KOPT-K1 (cell line): ENCODE results near the gene FRY.
"Not testable (repeated sequence)": the region's sequence is repeated elsewhere in the genome, so short reads cannot be mapped to it uniquely, and the experiment has no call there.

Source experiments
- H3K27ac ChIP-seq: fragments of 200-600 bp; sonication (generic); 2 replicates; pipeline ENCODE4 v1.5.1; 2016; ENCODE audit warnings: antibody characterized with exemption, mild to moderate bottlenecking, low read depth, low read length; ENCODE audit not compliant: poor library complexity, severe bottlenecking
- H3K36me3 ChIP-seq: fragments of 200-600 bp; sonication (generic); 2 replicates; pipeline ENCODE4 v1.5.1; 2017; ENCODE audit warnings: antibody characterized with exemption, mild to moderate bottlenecking, low read length, moderate library complexity; ENCODE audit not compliant: insufficient read depth
- H3K9me3 ChIP-seq: fragments of 200-600 bp; sonication (generic); 2 replicates; pipeline ENCODE4 v1.5.1; 2017; ENCODE audit warnings: antibody characterized with exemption, low read length, mild to moderate bottlenecking; ENCODE audit not compliant: insufficient read depth, poor library complexity, severe bottlenecking

Gene FRY

DNA sequence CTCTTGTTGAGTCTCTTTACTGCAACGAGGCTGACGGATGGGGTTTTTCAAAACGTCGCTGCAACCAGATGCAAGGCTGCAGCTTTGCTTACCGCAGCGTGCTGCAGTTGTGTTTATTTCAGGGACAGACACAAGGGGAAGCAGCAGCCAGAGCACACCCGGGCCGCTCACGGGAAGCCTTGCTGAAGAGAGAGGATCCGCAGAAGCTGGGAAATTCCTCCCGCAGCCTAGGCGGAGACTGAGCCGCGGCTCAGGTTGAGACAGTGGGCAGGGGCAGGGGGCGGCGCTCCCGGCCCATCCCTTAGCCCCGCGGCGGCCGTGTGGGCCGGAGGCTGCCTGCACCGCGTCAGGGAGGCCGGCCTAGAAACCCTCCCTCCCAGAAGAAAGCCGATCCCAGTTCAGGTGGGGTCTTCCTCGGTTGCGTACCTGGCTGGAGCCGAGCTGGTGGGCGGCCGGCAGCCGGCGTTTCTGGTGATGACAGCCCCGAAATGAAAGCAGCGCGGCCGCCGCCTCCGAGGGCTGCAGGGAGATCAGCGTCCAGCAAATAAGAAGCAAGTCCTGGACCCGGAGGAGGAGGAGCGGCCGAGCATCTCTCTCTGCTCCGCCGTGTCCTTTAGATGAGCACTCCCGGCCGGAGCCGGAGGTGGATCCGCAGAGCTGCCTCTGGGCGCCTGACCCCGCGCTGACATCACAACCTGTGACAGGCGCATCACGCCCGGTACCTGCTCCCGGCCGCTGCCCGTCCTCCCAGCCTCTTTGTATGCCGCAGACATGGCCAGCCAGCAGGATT, at the start of gene FRY:
Gene FRY, plus strand, starts transcription at position 750 of the 790 bp plus-strand sequence. Its CDS starts 22 bp downstream, at position 772.
- Histone ChIP-seq H3K9me3 (no peaks in the 10 kb centered on the region), H3K27ac (no peak within 1 kb of the TSS), H3K36me3 (no peaks in the 10 kb centered on the region)

DNA sequence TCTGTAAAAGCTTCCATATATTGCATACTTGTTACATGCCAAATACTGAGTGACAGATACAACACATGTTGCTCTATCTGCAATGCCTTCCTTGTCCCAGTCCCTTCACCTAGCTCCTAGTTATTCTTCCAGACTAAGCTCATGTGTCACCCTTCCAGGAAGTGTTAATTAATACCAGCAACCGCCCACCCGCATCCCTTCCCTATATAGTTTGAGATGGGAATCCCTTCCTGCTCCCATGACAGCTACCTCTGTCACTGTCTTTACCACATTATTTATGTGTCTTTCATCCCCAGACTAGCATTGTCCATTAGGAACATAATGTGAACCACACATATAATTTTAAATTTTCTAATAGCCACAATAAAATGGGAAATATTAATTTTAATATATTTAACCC, 49.5 kb upstream of the FRY start:
- H3K9me3 ChIP-seq: no peaks in the 10 kb centered on the region
- no peaks in the 10 kb centered on the region for H3K36me3 ChIP-seq
- no peak overlapping the region for H3K27ac ChIP-seq

- Histone ChIP-seq H3K9me3 (no peaks in the 10 kb centered on the region), H3K27ac (no peak overlapping the region), H3K36me3 (no peaks in the 10 kb centered on the region)
Measured at GRCh38 chr13:31982540-31982939, 49.0 kb upstream of the FRY start.

- H3K27ac ChIP-seq, H3K9me3 ChIP-seq, H3K36me3 ChIP-seq: not testable (repeated sequence)
Measured at GRCh38 chr13:31983696-31984095, 47.9 kb upstream of the FRY start.

- H3K9me3 ChIP-seq, H3K27ac ChIP-seq, H3K36me3 ChIP-seq: not testable (repeated sequence)
Measured at GRCh38 chr13:31984388-31984787, 47.2 kb upstream of the FRY start.

DNA sequence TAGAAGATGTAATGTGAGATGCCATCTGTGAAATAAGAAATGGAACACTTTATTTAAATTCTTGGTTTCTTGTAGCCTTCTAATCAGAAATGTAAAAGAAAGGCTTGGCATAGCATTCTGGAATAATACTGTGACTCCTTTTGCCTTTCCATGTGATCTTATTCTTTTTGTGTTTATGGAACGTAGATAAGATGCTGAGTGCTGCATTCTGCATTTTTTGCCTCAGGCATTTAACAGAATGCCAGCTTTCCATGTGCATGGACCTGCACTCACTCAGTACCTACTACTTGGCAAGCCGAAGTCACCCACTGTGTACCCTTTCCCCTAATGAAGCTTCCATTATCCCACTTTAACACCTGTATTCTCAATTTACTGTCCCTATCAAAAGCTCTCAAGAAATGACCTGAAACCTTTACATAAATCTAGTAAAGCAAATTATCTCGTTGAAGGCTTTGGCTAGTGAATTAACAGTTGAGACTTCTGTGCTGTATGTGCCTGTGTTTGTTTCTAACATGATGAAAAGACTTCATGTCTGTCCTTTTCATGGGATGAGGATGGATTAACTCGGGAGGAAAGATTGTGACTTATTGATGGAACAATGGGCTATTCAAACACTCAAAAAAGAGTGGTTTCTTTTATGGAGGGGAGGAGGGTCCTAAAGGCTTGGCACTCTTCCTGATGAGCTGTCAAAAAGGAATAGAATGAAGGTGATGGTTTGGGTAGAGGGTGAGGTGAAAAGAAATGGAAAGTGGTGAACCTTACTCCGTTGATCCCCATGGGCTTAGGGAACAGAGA, 44.7 kb upstream of the FRY start:
- Histone ChIP-seq H3K36me3 (no peaks in the 10 kb centered on the region), H3K9me3 (no peaks in the 10 kb centered on the region), H3K27ac (no peak overlapping the region)

- Histone ChIP-seq H3K9me3 (no peaks in the 10 kb centered on the region), H3K27ac (no peak overlapping the region), H3K36me3 (no peaks in the 10 kb centered on the region)
Measured at GRCh38 chr13:31987535-31988170, 43.9 kb upstream of the FRY start.

DNA sequence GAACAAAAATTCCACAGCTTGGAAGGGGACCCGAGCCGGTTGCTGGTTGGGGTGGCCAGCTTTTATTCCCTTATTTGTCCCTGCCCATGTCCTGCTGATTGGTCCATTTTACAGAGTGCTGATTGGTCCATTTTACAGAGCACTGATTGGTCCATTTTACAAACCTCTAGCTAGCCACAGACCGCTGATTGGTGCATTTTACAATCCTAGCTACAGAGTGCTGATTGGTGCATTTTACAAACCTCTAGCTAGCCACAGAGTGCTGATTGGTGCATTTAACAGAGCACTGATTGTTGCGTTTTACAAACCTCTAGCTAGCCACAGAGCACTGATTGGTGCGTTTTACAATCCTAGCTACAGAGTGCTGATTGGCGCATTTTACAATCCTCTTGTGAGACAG, 37.2 kb upstream of the FRY start:
- not testable (repeated sequence) for H3K9me3 ChIP-seq, H3K36me3 ChIP-seq, H3K27ac ChIP-seq

- Histone ChIP-seq H3K27ac (no peak overlapping the region), H3K9me3 (no peaks in the 10 kb centered on the region), H3K36me3 (no peaks in the 10 kb centered on the region)
Measured at GRCh38 chr13:31996601-31997000, 35.0 kb upstream of the FRY start.

- Histone ChIP-seq H3K27ac (no peak overlapping the region), H3K9me3 (no peaks in the 10 kb centered on the region)
Measured at GRCh38 chr13:31997641-31998040, 33.9 kb upstream of the FRY start.

GRCh38 chr13:31998131-31998530, 33.4 kb upstream of the FRY start:
- Histone ChIP-seq H3K9me3 (no peaks in the 10 kb centered on the region), H3K27ac (no peak overlapping the region)

More at GRCh38 chr13:31997641-31998040, 33.9 kb upstream of the FRY start:
- H3K36me3 ChIP-seq: no peaks in the 10 kb centered on the region

GRCh38 chr13:32000754-32001153, 30.8 kb upstream of the FRY start:
- H3K36me3 ChIP-seq, H3K9me3 ChIP-seq, H3K27ac ChIP-seq: not testable (repeated sequence)

More at GRCh38 chr13:31998131-31998530, 33.4 kb upstream of the FRY start:
- H3K36me3 ChIP-seq: no peaks in the 10 kb centered on the region

GRCh38 chr13:32001154-32001768, 30.3 kb upstream of the FRY start:
- no peaks in the 10 kb centered on the region for H3K36me3 ChIP-seq
- H3K9me3 ChIP-seq: no peaks in the 10 kb centered on the region
- no peak overlapping the region for H3K27ac ChIP-seq

DNA sequence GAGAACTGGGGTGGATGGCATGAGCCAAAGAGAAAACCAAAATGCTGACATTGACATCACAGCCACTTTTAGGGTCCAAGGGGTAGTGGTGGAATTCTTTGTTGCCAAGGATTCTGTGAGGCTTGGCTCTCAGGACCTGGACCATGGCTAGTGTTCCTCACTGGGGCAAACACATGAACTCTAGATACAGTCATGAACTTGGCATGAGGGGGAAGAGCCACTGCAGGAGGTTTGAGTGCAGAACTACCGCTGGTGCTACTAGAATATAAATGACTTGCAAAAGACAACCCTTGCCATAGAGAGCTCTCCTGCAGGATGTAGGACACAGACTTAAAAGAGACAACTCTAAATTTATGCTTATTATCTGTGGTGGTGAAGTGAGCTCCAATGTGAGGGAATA, 29.8 kb upstream of the FRY start:
- Histone ChIP-seq H3K36me3 (no peaks in the 10 kb centered on the region), H3K9me3 (no peaks in the 10 kb centered on the region), H3K27ac (no peak overlapping the region)

GRCh38 chr13:32002873-32003272, 28.7 kb upstream of the FRY start:
- H3K9me3 ChIP-seq: no peaks in the 10 kb centered on the region
- no peak overlapping the region for H3K27ac ChIP-seq
- H3K36me3 ChIP-seq: no peaks in the 10 kb centered on the region
